Osteocyte (in vitro differentiated cells): Measurements from ENCODE around the gene CYLC2. TPM values are rescaled to one million over a fixed set of nuclear protein-coding genes. Genes with fewer than 3 reads are reported as not detected.

ENCODE experiments used
- DNase-seq: peaks from one replicate; pipeline ENCODE4 v3.0.0; 2021; ENCODE audit warnings: mixed read lengths; ENCODE audit not compliant: unreplicated experiment; ENCODE audit errors: extremely low spot score
- H3K27ac Mint-ChIP-seq: one replicate; pipeline ENCODE4 v1.8.0; 2021; ENCODE audit warnings: mild to moderate bottlenecking, mixed read lengths; ENCODE audit not compliant: unreplicated experiment
- H3K27me3 Mint-ChIP-seq: one replicate; pipeline ENCODE4 v1.8.0; 2021; ENCODE audit warnings: mixed read lengths; ENCODE audit not compliant: unreplicated experiment
- H3K36me3 Mint-ChIP-seq: one replicate; pipeline ENCODE4 v1.8.0; 2021; ENCODE audit warnings: mixed read lengths; ENCODE audit not compliant: unreplicated experiment
- H3K4me1 Mint-ChIP-seq: one replicate; pipeline ENCODE4 v1.8.0; 2021; ENCODE audit warnings: mixed read lengths; ENCODE audit not compliant: unreplicated experiment
- H3K4me3 Mint-ChIP-seq: one replicate; pipeline ENCODE4 v1.8.0; 2021; ENCODE audit warnings: mild to moderate bottlenecking, moderate library complexity, mixed read lengths; ENCODE audit not compliant: unreplicated experiment
- H3K9me3 Mint-ChIP-seq: one replicate; pipeline ENCODE4 v1.8.0; 2021; ENCODE audit warnings: mixed read lengths; ENCODE audit not compliant: unreplicated experiment
- long read RNA-seq: library from polyadenylated mRNA; unstranded; transcript quantifications from one replicate; pipeline ENCODE4 v2.0.0, GENCODE V29; 2021
- total RNA-seq: library from RNA; stranded (reverse); gene quantifications from 2 replicates; pipeline ENCODE4 v1.2.1, GENCODE V29; 2021
- TF ChIP-seq, protein P1 (sequence below): fragments of 200-600 bp; sonication (generic); IDR thresholded peaks from 2 replicates; pipeline ENCODE4 v1.5.0; 2021; ENCODE audit warnings: antibody characterized with exemption, mild to moderate bottlenecking, moderate library complexity

CYLC2 gene, protein sequence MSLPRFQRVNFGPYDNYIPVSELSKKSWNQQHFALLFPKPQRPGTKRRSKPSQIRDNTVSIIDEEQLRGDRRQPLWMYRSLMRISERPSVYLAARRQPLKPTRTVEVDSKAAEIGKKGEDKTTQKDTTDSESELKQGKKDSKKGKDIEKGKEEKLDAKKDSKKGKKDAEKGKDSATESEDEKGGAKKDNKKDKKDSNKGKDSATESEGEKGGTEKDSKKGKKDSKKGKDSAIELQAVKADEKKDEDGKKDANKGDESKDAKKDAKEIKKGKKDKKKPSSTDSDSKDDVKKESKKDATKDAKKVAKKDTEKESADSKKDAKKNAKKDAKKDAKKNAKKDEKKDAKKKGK
- total RNA-seq: not detected in 2 replicates
- long read RNA-seq: 0 reads

GRCh38 chr9:102995033-102995432, at the start of gene CYLC2:
Gene CYLC2 (plus strand): TSS chr9:102995333. CDS start chr9:102995381, 48 bp downstream.
- H3K36me3 Mint-ChIP-seq: no peaks in the 10 kb centered on the region
- H3K9me3 Mint-ChIP-seq: no peaks in the 10 kb centered on the region
- no peak for DNase-seq
- H3K27ac Mint-ChIP-seq: no peak within 1 kb of the TSS
- no peak within 1 kb of the TSS for H3K4me3 Mint-ChIP-seq
- TF ChIP-seq, protein P1, sequence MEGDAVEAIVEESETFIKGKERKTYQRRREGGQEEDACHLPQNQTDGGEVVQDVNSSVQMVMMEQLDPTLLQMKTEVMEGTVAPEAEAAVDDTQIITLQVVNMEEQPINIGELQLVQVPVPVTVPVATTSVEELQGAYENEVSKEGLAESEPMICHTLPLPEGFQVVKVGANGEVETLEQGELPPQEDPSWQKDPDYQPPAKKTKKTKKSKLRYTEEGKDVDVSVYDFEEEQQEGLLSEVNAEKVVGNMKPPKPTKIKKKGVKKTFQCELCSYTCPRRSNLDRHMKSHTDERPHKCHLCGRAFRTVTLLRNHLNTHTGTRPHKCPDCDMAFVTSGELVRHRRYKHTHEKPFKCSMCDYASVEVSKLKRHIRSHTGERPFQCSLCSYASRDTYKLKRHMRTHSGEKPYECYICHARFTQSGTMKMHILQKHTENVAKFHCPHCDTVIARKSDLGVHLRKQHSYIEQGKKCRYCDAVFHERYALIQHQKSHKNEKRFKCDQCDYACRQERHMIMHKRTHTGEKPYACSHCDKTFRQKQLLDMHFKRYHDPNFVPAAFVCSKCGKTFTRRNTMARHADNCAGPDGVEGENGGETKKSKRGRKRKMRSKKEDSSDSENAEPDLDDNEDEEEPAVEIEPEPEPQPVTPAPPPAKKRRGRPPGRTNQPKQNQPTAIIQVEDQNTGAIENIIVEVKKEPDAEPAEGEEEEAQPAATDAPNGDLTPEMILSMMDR: no peak
- H3K27me3 Mint-ChIP-seq: no peaks in the 10 kb centered on the region
- no peaks in the 10 kb centered on the region for H3K4me1 Mint-ChIP-seq

- Mint-ChIP-seq H3K4me3 (no peak overlapping the region), H3K27ac (no peak overlapping the region), H3K36me3 (no peaks in the 10 kb centered on the region), H3K9me3 (no peaks in the 10 kb centered on the region), H3K27me3 (no peaks in the 10 kb centered on the region), H3K4me1 (no peaks in the 10 kb centered on the region)
- DNase-seq: no peak
- TF ChIP-seq, protein P1: no peak
These were observed 44.8 kb upstream of the CYLC2 start for GRCh38 chr9:102950346-102950745.

DNA sequence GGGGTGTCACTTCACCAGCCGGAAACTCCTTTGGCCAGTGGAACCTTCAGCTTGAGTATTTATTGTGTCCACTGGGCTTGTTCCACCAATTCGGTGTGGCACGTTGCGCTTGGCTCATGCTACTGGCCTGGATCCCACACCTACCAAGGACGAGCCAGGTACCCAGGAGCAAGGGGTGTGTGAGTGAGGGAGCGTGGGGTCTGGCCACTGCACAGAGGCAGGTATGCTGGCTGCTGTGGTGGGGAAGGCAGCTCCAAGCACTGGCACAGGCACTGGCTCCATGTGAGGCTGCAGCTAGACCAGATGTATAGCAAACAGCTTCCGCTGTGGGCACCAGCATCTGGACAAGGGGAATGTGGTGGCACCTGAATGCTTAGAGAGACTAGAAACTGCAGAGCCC, 28.1 kb upstream of the CYLC2 start:
- H3K27me3 Mint-ChIP-seq: no peaks in the 10 kb centered on the region
- H3K27ac Mint-ChIP-seq: no peak overlapping the region
- no peaks in the 10 kb centered on the region for H3K36me3 Mint-ChIP-seq
- no peak overlapping the region for H3K4me3 Mint-ChIP-seq
- peaks cover 20% of the 10 kb centered on the region for H3K9me3 Mint-ChIP-seq
- H3K4me1 Mint-ChIP-seq: no peaks in the 10 kb centered on the region
- TF ChIP-seq, protein P1: no peak
- DNase-seq: no peak

DNA sequence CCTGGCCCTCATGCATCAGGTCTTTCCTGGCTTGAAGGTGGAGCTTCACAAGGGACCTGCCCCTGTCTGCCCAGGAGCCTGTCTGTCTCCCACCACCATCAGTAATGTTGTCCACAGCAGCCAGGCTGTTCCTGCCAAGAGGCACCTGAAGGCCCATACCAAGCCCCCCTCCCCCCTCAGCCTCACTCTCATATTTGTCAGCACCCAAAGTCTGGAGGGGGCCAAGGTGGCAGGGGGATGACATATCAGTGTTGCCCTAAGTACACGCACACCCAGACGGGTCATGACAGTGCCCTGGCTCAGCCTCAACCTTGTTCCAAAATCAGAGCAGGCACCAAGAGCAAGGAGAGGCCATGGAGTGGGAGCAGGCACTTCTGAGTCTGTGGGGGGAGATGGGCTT, 27.2 kb upstream of the CYLC2 start:
- Mint-ChIP-seq H3K9me3 (peaks cover 20% of the 10 kb centered on the region), H3K4me1 (no peaks in the 10 kb centered on the region), H3K27me3 (no peaks in the 10 kb centered on the region), H3K36me3 (no peaks in the 10 kb centered on the region), H3K27ac (no peak overlapping the region), H3K4me3 (no peak overlapping the region)
- TF ChIP-seq, protein P1: no peak
- DNase-seq: no peak

GRCh38 chr9:102972780-102973179, 22.4 kb upstream of the CYLC2 start:
- peaks cover 18% of the 10 kb centered on the region for H3K9me3 Mint-ChIP-seq
- no peaks in the 10 kb centered on the region for H3K4me1 Mint-ChIP-seq
- H3K27ac Mint-ChIP-seq: no peak overlapping the region
- no peaks in the 10 kb centered on the region for H3K36me3 Mint-ChIP-seq
- no peak for DNase-seq
- TF ChIP-seq, protein P1: no peak
- H3K4me3 Mint-ChIP-seq: no peak overlapping the region
- H3K27me3 Mint-ChIP-seq: no peaks in the 10 kb centered on the region
